Left kidney (tissue), 2 donors: ENCODE measurements around the gene GRK1. TPM values are rescaled to one million over a fixed set of nuclear protein-coding genes. Genes with fewer than 3 reads are reported as not detected.

Experiments
- DNase-seq: peaks from one replicate; pipeline ENCODE4 v3.0.0-alpha.2; 2013
- polyA plus RNA-seq: library from polyadenylated mRNA; unstranded; fragments of 120-200 nt; gene quantifications from one replicate; pipeline ENCODE4 v1.2.1, GENCODE V29; 2013; ENCODE audit not compliant: insufficient read length

The GRK1 gene
- polyA plus RNA-seq, 1 donor, result 0.07 TPM

GRCh38 chr13:113650275-113650674 is 16.7 kb upstream of the GRK1 start:
- DNase-seq, result no peak

GRCh38 chr13:113650731-113651148 is 16.3 kb upstream of the GRK1 start:
- no peak for DNase-seq

GRCh38 chr13:113651511-113652403 is 15.3 kb upstream of the GRK1 start:
- no peak for DNase-seq

GRCh38 chr13:113652404-113653263 is 14.4 kb upstream of the GRK1 start:
- no peak for DNase-seq

GRCh38 chr13:113653264-113654174 is 13.5 kb upstream of the GRK1 start:
- no peak for DNase-seq

GRCh38 chr13:113654175-113654560 is 12.9 kb upstream of the GRK1 start:
- no peak for DNase-seq

- DNase-seq, result no peak
These were observed 12.3 kb upstream of the GRK1 start for GRCh38 chr13:113654591-113655345.

- no peak for DNase-seq
These were observed 11.5 kb upstream of the GRK1 start for GRCh38 chr13:113655346-113656002.

- DNase-seq, result no peak
These were observed 10.9 kb upstream of the GRK1 start for GRCh38 chr13:113656003-113656588.

GRCh38 chr13:113656831-113657671 is 10.0 kb upstream of the GRK1 start:
- DNase-seq, result no peak

GRCh38 chr13:113657851-113658741 is 8.9 kb upstream of the GRK1 start, which contains the start of gene ATP4B:
Gene ATP4B (minus strand): TSS chr13:113658198. CDS start chr13:113658144, 54 bp downstream.
- DNase-seq, result no peak

- no peak for DNase-seq
These were observed 8.2 kb upstream of the GRK1 start for GRCh38 chr13:113658836-113659235.

GRCh38 chr13:113659337-113659736 is 7.7 kb upstream of the GRK1 start:
- DNase-seq, result no peak

GRCh38 chr13:113660066-113660465 is 7.0 kb upstream of the GRK1 start:
- DNase-seq, result no peak

- no peak for DNase-seq
These were observed 5.5 kb upstream of the GRK1 start for GRCh38 chr13:113661509-113661908.

- no peak for DNase-seq
These were observed 3.1 kb upstream of the GRK1 start for GRCh38 chr13:113663934-113664333.

- no peak for DNase-seq
These were observed 2.0 kb upstream of the GRK1 start for GRCh38 chr13:113664751-113665596.
